HG03432 (cell line): Measurements from ENCODE around the gene UFC1.
A peak's percentile ranks its signal among the peaks of the same experiment; 100 is the strongest.

ENCODE experiments used
- ATAC-seq: cut with Tn5 transposase; IDR thresholded peaks from one replicate; pipeline ENCODE4 v1.9.1; 2021; ENCODE audit warnings: mild to moderate bottlenecking, moderate library complexity; ENCODE audit not compliant: unreplicated experiment

The UFC1 gene

DNA sequence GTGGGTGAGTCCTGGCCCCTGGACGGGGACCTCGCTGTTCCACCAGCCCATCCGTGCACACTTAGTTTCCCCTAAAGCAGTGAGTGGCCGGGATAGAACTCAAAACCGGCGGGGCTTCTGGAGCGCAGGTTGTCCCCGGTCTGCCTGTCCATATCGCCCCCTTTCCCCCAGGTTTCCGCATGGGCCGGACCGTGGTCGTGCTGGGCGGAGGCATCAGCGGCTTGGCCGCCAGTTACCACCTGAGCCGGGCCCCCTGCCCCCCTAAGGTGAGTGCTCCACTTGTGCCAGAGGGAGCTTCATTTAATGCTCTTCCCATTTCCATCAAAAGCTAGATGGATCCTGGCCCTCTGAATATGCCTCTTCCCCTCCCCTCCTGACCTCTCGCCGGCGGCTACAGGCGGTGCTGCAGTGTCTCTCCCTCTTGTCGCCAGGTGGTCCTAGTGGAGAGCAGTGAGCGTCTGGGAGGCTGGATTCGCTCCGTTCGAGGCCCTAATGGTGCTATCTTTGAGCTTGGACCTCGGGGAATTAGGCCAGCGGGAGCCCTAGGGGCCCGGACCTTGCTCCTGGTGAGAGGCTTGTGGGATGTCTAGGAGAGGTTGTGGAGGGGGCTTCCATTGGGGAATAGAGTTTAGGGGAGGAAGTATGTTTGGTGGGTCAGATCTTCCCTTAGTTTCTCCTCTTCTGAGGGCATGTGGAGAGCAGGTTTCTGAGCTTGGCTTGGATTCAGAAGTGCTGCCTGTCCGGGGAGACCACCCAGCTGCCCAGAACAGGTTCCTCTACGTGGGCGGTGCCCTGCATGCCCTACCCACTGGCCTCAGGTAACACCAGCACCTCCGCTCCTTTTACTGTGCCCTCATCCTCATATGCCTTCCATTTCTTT, 13.1 kb downstream of the UFC1 start:
- peak; percentile 1 for ATAC-seq

- no peak for ATAC-seq
Measured at GRCh38 chr1:161168906-161169305, 15.1 kb downstream of the UFC1 start.

- ATAC-seq, result no peak
Measured at GRCh38 chr1:161171191-161171590, 17.4 kb downstream of the UFC1 start.

DNA sequence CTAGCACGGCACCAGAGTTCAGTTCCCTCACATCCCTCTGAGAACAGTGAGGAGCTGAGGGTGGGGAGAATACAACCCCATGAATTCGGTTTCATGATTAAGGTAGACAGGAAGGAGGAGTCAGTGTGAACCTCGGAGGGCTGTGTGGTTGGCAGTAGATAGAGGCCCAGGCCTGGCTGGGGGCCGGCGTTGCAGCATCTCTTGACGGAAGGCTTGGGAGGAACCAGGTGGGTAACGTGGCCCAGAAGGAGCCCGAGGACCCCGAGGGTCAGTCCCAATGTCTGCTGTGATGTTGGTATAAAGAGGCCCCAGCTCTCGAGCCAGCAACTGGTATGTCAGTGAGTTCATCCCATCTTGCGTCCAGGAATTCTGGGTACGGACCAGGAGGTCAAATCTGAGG, 17.9 kb downstream of the UFC1 start:
- ATAC-seq, result no peak

GRCh38 chr1:161172349-161172748, 18.6 kb downstream of the UFC1 start:
- ATAC-seq, result no peak

DNA sequence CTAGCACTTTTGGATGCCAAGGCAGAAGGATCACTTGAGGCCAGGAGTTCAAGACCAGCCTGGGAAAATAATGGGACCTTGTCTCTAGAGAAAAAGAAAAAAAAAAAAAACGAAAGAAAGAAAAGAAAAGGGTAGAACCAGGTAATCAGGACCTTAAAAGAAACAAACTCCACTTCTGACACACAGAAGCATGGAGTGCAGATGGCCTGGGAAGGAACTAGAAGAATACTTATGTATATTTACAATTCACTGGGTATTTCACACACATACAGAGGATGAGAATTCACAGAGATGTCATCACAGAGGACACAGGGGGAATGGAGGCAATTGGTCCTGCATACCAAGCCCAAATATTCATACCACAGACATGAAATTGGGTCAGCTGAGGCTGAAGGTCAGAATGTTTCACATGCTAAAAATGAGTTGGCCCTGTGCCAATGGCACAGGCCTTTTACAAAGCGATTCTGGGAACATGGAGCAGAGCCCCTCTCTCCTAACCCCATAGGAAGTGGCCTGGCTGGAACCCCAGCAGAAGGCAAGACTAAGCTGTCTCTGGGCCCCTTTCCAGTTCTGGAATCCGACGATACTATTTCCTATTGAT, 19.1 kb downstream of the UFC1 start:
- no peak for ATAC-seq

DNA sequence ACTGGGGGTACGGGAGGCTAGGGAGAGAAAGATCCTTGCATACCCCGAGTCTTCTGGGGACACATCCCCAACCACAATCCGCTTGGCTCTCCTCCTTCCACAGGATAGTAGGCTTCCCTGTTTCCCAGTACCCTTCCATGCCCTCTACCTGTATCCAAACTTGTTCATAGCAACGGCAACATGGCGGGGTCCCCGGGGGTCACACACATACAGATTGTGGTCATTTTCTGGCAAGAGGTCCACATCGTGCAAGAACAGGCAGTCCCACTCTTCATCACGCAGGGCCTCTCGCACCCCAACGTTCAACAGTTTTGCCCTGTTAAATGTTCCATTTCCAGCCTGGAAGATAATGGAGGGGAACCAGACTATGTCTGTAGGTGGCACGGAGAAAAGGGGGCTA, 19.9 kb downstream of the UFC1 start:
- ATAC-seq, result no peak

DNA sequence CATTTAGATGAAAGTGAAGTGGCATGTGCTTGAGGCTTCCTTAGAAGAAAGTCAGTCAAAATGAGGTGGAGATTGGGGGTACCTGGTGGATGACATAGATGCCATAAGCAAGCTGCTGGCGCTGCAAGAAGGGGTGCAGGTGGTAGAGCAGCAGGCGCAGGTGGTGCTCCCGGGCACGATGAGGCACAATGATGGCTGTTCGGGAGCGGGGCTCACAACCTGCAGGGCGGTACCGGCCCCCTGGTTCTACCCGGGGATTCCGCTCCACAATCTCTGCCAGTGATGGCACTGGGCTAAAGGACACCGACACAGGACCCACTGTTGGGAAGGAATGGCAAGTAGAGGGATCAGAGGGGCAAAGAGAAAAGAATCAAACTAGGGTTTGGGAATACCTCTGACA, 21.1 kb downstream of the UFC1 start:
- ATAC-seq, result no peak

DNA sequence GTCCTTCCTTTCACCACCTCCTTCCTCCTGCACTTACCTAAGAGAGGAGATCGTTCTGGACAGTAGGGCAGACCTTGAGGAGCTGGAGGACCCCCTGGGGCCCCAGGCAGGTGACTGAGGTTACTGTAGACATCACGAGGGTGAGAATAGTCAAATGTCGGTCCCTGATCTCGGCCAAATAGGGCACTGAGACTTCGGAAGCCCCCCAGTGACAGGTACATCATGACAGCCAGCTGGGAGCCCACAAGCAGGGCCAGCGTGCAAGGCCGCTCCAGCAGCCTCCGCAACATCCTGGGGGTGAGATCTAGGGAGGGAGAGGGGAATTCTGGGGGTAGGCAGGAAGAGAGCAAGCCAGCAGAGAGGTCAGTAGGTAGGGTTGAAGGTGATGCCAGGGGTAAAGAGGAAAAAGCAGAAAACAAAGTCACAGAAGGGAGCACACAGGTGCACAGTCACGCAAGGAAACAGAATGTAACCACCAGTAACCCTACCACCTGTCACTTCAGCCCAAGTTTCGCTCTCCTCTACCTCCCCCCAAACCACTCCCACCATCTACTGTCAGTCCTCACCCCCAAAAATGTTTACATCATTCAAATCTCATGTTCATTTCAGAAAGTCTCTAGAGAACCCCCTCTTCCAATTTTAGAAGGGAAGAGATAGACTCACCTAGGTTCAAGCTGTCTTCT, 22.1 kb downstream of the UFC1 start:
- no peak for ATAC-seq

GRCh38 chr1:161176468-161177111, 22.8 kb downstream of the UFC1 start:
- ATAC-seq, result no peak

GRCh38 chr1:161177112-161177935, 23.5 kb downstream of the UFC1 start, which contains the start of gene B4GALT3:
TSS of gene B4GALT3 (minus strand) at chr1:161177507. CDS start at chr1:161176060, 1,447 bp downstream.
- ATAC-seq, result peak; percentile 90

GRCh38 chr1:161177936-161178244, 24.1 kb downstream of the UFC1 start:
- ATAC-seq, result no peak

DNA sequence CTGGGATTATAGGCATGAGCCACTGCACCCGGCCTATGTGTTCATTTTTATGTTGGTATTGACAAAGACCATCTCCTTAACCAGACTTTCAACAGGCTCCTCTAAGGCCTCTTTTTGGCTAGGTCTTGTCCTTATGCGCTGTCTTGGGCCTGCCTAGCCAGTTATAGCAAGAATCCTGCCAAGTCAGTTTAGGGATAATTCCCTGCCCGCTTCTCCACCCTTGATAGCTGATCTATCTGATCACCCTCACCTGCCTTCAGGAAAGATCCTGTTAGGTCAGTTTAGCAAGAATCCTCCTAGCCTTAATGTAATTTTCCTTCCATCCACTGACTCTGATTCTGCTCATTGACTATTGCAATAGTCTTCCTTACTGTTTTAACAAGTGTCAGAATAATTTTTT, 25.9 kb downstream of the UFC1 start:
- ATAC-seq, result no peak

DNA sequence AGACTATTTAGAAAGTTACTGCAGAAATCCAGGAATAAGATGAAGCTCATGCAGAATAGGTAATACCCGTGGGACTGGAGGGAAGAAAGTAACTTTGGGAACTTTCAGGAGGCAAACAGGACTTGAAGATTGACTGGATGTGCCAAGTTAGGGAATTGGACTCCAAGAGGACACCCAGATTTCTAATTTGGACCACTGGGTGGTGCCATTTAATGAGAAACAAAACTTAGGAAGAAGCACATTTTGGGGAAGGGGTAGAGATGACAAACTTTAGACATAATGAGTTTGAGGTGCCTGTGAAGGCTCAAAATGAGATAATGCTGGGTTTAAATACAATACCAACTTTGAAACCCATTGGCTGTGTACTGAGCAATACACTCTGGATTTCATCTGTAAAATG, 26.9 kb downstream of the UFC1 start:
- no peak for ATAC-seq

- peak; percentile 46 for ATAC-seq
Measured at GRCh38 chr1:161182214-161182613, 28.4 kb downstream of the UFC1 start.

DNA sequence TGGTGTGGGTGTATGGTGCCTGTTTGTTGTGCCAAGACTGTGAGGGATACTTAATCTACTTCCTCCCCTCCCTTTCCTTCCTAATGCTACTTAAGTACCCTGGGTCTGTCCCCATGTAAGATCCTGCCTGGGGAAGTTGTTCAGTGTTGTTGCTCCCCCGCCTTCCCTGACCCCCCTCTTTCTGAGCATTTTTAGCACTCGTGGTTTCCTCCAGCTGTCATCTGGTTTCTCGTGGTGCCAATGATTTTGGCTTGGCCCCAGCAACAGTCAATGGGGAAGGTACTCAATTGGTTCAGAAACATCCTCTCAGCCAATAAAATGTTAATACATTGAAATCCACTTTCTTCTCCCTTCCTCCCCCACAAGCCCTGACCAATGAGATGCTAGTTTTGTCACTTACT, 31.5 kb downstream of the UFC1 start:
- peak; percentile 75 for ATAC-seq

- peak; percentile 32 for ATAC-seq
Measured at GRCh38 chr1:161185732-161186311, 32.0 kb downstream of the UFC1 start.

DNA sequence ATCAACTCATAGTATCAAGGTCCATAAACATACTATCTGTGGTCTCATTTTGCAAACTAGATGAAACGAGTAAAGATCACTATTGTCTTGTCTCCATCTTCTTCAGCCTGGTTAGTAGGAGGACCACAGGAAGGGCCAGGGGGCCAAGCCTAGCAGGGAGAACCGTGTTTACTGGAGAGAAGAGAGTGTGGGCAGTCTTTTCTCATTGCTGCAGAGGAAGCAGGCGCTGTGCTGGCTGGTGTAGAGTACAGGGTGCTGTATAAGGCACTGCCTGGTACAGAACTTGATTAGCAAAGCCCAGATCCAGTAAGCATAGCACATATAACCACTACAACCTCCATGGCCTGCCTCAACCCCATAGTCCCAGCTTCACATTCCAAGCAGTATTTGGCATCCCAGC, 33.5 kb downstream of the UFC1 start:
- no peak for ATAC-seq

DNA sequence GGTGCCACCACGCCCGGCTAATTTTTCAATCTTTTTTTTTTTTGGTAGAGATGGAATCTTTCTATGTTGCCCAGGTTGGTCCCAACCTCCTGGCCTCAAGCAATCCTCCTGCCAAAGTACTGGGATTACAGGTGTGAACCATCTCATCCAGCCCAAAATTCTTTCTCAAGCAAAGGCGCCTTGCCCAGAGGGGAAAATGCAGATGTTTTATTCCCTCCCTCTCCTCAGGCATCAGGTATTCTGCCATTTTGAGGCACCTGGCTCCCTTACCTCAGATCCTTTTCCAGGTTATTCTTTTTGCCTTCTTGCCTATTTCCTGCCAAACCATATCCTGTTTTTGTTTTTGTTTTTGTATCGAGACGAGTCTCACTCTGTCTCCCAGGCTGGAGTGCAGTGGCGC, 34.6 kb downstream of the UFC1 start:
- ATAC-seq, result no peak

- no peak for ATAC-seq
Measured at GRCh38 chr1:161189036-161189435, 35.3 kb downstream of the UFC1 start.
